Gastrocnemius medialis (tissue), 4 donors: Measurements from ENCODE around the gene SAT1. TPM values are rescaled to one million over a fixed set of nuclear protein-coding genes. Genes with fewer than 3 reads are reported as not detected.

ENCODE experiments used
- ATAC-seq, 2 donors: fragments of 150-250 bp; one replicate each; pipeline ENCODE4 v1.9.1; 2016
- DNase-seq, 2 donors: peaks; one replicate each; pipeline ENCODE4 v3.0.0-alpha.2; 2019
- H3K27ac ChIP-seq, 4 donors: fragments of 200-600 bp; sonication (generic); 1 replicate in 1 of 4; 2 replicates in 3 of 4; pipeline ENCODE4 v1.5.1; 2016 to 2018; ENCODE audit warnings: mild to moderate bottlenecking in 2 of 4, moderate library complexity in 1 of 4
- H3K27me3 ChIP-seq, 3 donors: fragments of 200-600 bp; sonication (generic) in 2 of 3; 1 replicate in 1 of 3; 2 replicates in 2 of 3; pipeline versions ENCODE4 v1.5.1 to v1.6.0; 2016 to 2019; ENCODE audit warnings: mild to moderate bottlenecking in 1 of 3, moderate library complexity in 1 of 3
- H3K36me3 ChIP-seq, 2 donors: fragments of 200-600 bp; sonication (generic) in 1 of 2; one replicate each; pipeline ENCODE4 v1.5.1; 2017 to 2018
- H3K4me1 ChIP-seq, 2 donors: fragments of 200-600 bp; sonication (generic) in 1 of 2; one replicate each; pipeline ENCODE4 v1.5.1; 2016 to 2017; ENCODE audit warnings: mild to moderate bottlenecking in 2 of 2
- H3K4me3 ChIP-seq, 4 donors: fragments of 200-600 bp; sonication (generic) in 3 of 4; 1 replicate in 1 of 4; 2 replicates in 3 of 4; pipeline ENCODE4 v1.5.1; 2016 to 2019; ENCODE audit warnings: mild to moderate bottlenecking in 2 of 4
- H3K9me3 ChIP-seq, 3 donors: fragments of 200-600 bp; sonication (generic) in 2 of 3; 1 replicate in 1 of 3; 2 replicates in 2 of 3; pipeline ENCODE4 v1.5.1; 2016 to 2019
- CTCF ChIP-seq, 5 experiments: fragments of 450-650 bp in 3 of 5; fragments of 200-600 bp in 2 of 5; sonication (generic) in 2 of 5; IDR thresholded peaks in 4 of 5; conservative IDR thresholded peaks in 1 of 5; 1 replicate in 4 of 5; 2 replicates in 1 of 5; pipeline ENCODE4 v1.5.1; 2016 to 2019; ENCODE audit warnings: antibody characterized with exemption in 5 of 5, mild to moderate bottlenecking in 3 of 5, moderate library complexity in 3 of 5
- POLR2A ChIP-seq, 2 donors: fragments of 450-650 bp; IDR thresholded peaks; one replicate each; pipeline ENCODE4 v1.6.1; 2017; ENCODE audit warnings: antibody characterized with exemption in 2 of 2, mild to moderate bottlenecking in 2 of 2, moderate library complexity in 2 of 2
- in situ Hi-C, 4 donors: fragments of 200-750 bp; cut with MboI; loops; one replicate each; pipeline versions ENCODE4 v1.15.0 to v1.8.0; 2017; ENCODE audit warnings: low sequenced_read_pairs in 4 of 4
- intact Hi-C: fragments of 100-400 bp; cut with DNase I; formaldehyde crosslinking; loops from one replicate; pipeline ENCODE4 v1.15.1; 2023; ENCODE audit warnings: low total_unique reads
- total RNA-seq, 4 donors: library from RNA; depleted of rRNA; stranded (reverse); fragments of >200 nt; gene quantifications; one replicate each; pipeline versions ENCODE4 v1.1.0 to v1.2.3, GENCODE V29; 2016

The SAT1 gene
- total RNA-seq, 4 donors from 2014 or later: 46.1 to 122 (median 81.4) TPM

GRCh38 chrX:23789386-23790154 is 6.6 kb downstream of the SAT1 start:
- no peak for ATAC-seq
- TF ChIP-seq POLR2A (IDR thresholded peaks at IDR 0.05) (no peak), CTCF (IDR thresholded peaks at IDR 0.05 in 4 of 5, conservative IDR thresholded peaks at IDR 0.05 in 1 of 5) (no peak)
- no peak for DNase-seq
- Histone ChIP-seq H3K27ac (no peak overlapping the region), H3K4me3 (no peak overlapping the region), H3K27me3 (no peaks in the 10 kb centered on the region), H3K36me3 (no peaks in the 10 kb centered on the region), H3K4me1 (peaks cover 0 to 13% of the 10 kb centered on the region in 2 donors), H3K9me3 (no peaks in the 10 kb centered on the region)
- intact Hi-C loops: loop anchor here (10.0 kb wide), 2 partner anchors 95 to 125 kb away; partner anchors contain the start of gene PRDX4
- in situ Hi-C loops: loop anchor here in 3 of 4 donors (10.0 kb wide), 2 partner anchors 115 to 265 kb away; partner anchors contain the start of genes APOO (in 3 of the 3), CXorf58 (in 3 of the 3) and EIF2S3 (in 1 of the 3)

GRCh38 chrX:23790155-23790497 is 7.2 kb downstream of the SAT1 start:
- Histone ChIP-seq H3K27ac (no peak overlapping the region), H3K9me3 (no peaks in the 10 kb centered on the region), H3K4me3 (no peak overlapping the region), H3K27me3 (no peaks in the 10 kb centered on the region), H3K4me1 (peaks cover 0 to 8% of the 10 kb centered on the region in 2 donors), H3K36me3 (no peaks in the 10 kb centered on the region)
- no peak for TF ChIP-seq CTCF (IDR thresholded peaks at IDR 0.05 in 4 of 5, conservative IDR thresholded peaks at IDR 0.05 in 1 of 5)
- TF ChIP-seq POLR2A (IDR thresholded peaks at IDR 0.05): no peak
- intact Hi-C loops: no loop called here
- ATAC-seq (no peak), DNase-seq (no peak)
- in situ Hi-C loops: no loop called here

GRCh38 chrX:23792861-23793553 is 10.0 kb downstream of the SAT1 start:
- H3K9me3 ChIP-seq: no peaks in the 10 kb centered on the region
- in situ Hi-C loops (no loop called here), intact Hi-C loops (no loop called here)

GRCh38 chrX:23795221-23795620 is 12.2 kb downstream of the SAT1 start:
- intact Hi-C loops: no loop called here
- TF ChIP-seq CTCF (IDR thresholded peaks at IDR 0.05 in 4 of 5, conservative IDR thresholded peaks at IDR 0.05 in 1 of 5) (no peak), POLR2A (IDR thresholded peaks at IDR 0.05) (no peak)
- Histone ChIP-seq H3K27ac (no peak overlapping the region), H3K4me3 (no peak overlapping the region), H3K4me1 (no peaks in the 10 kb centered on the region), H3K36me3 (no peaks in the 10 kb centered on the region), H3K9me3 (no peaks in the 10 kb centered on the region), H3K27me3 (no peaks in the 10 kb centered on the region)
- in situ Hi-C loops: no loop called here
- ATAC-seq (no peak), DNase-seq (no peak)

More at GRCh38 chrX:23792861-23793553, 10.0 kb downstream of the SAT1 start:
- DNase-seq: no peak
- Histone ChIP-seq H3K4me1 (no peaks in the 10 kb centered on the region), H3K27me3 (no peaks in the 10 kb centered on the region), H3K4me3 (no peak overlapping the region), H3K27ac (no peak overlapping the region), H3K36me3 (no peaks in the 10 kb centered on the region)
- ATAC-seq: peak in 1 of 2 donors; percentile 44
- TF ChIP-seq CTCF (IDR thresholded peaks at IDR 0.05 in 4 of 5, conservative IDR thresholded peaks at IDR 0.05 in 1 of 5): no peak
- TF ChIP-seq POLR2A (IDR thresholded peaks at IDR 0.05): no peak
